Measurements from ENCODE around the gene PPP1R14C. TPM values are rescaled to one million over a fixed set of nuclear protein-coding genes. Genes with fewer than 3 reads are reported as not detected.

PPP1R14C gene
- total RNA-seq, 2 donors from 2014 or later, result 0.26 to 0.33 TPM

GRCh38 chr6:150176152-150176551 lies 33.3 kb downstream of the PPP1R14C start:
- Histone ChIP-seq H3K27me3 (no peaks in the 10 kb centered on the region), H3K4me3 (no peak overlapping the region), H3K36me3 (replicated peaks in 1 of 2; ENCODE audit: insufficient read depth in 1 of 2, low read depth in 2 of 2) (no peaks in the 10 kb centered on the region), H3K4me1 (peaks cover 10% of the 10 kb centered on the region), H3K27ac (peak overlapping the region in 1 of 4 donors; percentile 15), H3K9me3 (no peaks in the 10 kb centered on the region)
- no peak for TF ChIP-seq CTCF (IDR thresholded peaks at IDR 0.05)
- no peak for TF ChIP-seq POLR2A (IDR thresholded peaks at IDR 0.05)
- DNase-seq (peak in 2 of 4 donors; percentile 10 to 11), ATAC-seq (no peak)
- WGBS, 2 donors, result 71 to 81% methylated on average over 7 to 8 of the region's 8 CpGs
- intact Hi-C loops (cut with DNase I), result no loop called here

- intact Hi-C loops (cut with DNase I), result no loop called here
- Histone ChIP-seq H3K27ac (peak overlapping the region in 1 of 4 donors; percentile 15), H3K27me3 (no peaks in the 10 kb centered on the region), H3K4me3 (no peak overlapping the region), H3K36me3 (replicated peaks in 1 of 2; ENCODE audit: insufficient read depth in 1 of 2, low read depth in 2 of 2) (no peaks in the 10 kb centered on the region), H3K9me3 (no peaks in the 10 kb centered on the region), H3K4me1 (peaks cover 10% of the 10 kb centered on the region)
- WGBS, 2 donors, result 78 to 80% methylated on average over 8 of the region's 8 CpGs
- TF ChIP-seq POLR2A (IDR thresholded peaks at IDR 0.05) (no peak), CTCF (IDR thresholded peaks at IDR 0.05) (no peak)
- DNase-seq (no peak), ATAC-seq (no peak)
Measured at GRCh38 chr6:150176659-150177058, 33.8 kb downstream of the PPP1R14C start.

- intact Hi-C loops (cut with DNase I), result no loop called here
- no peak for ATAC-seq
- 78 to 82% methylated on average over 8 to 11 of the region's 11 CpGs for WGBS, 2 donors
- H3K27ac ChIP-seq, result peak overlapping the region in 1 of 4 donors; percentile 15
- H3K9me3 ChIP-seq, result no peaks in the 10 kb centered on the region
- no peak for TF ChIP-seq CTCF (IDR thresholded peaks at IDR 0.05)
- TF ChIP-seq POLR2A (IDR thresholded peaks at IDR 0.05), result no peak
- H3K36me3 ChIP-seq (replicated peaks in 1 of 2; ENCODE audit: insufficient read depth in 1 of 2, low read depth in 2 of 2), result no peaks in the 10 kb centered on the region
- DNase-seq, result no peak
- H3K4me1 ChIP-seq, result peaks cover 10% of the 10 kb centered on the region
- no peaks in the 10 kb centered on the region for H3K27me3 ChIP-seq
- no peak overlapping the region for H3K4me3 ChIP-seq
Measured at GRCh38 chr6:150177259-150177951, 34.6 kb downstream of the PPP1R14C start.

GRCh38 chr6:150177952-150178520 lies 35.2 kb downstream of the PPP1R14C start:
- H3K36me3 ChIP-seq (replicated peaks in 1 of 2; ENCODE audit: insufficient read depth in 1 of 2, low read depth in 2 of 2), result no peaks in the 10 kb centered on the region
- DNase-seq, result peak in 3 of 4 donors; percentile 24 to 51 (median 51)

More at GRCh38 chr6:150177952-150178520, 35.2 kb downstream of the PPP1R14C start:
- Histone ChIP-seq H3K27ac (peak overlapping the region in 1 of 4 donors; percentile 15), H3K27me3 (no peaks in the 10 kb centered on the region), H3K9me3 (no peaks in the 10 kb centered on the region), H3K4me1 (peaks cover 10% of the 10 kb centered on the region), H3K4me3 (no peak overlapping the region)
- WGBS, 2 donors, result 55 to 79% methylated on average over 4 to 12 of the region's 12 CpGs
- ATAC-seq, result peak; percentile 59
- no peak for TF ChIP-seq CTCF (IDR thresholded peaks at IDR 0.05)
- TF ChIP-seq POLR2A (IDR thresholded peaks at IDR 0.05), result no peak
- intact Hi-C loops (cut with DNase I), result no loop called here

Measured in body of pancreas (tissue), 4 donors.